GM21723 (cell line): ENCODE data around the gene DAP3.
A peak's percentile ranks its signal among the peaks of the same experiment; 100 is the strongest.
"Not testable (repeated sequence)": the region's sequence is repeated elsewhere in the genome, so short reads cannot be mapped to it uniquely, and the experiment has no call there.

Experiments used
- ATAC-seq: cut with Tn5 transposase; IDR thresholded peaks from one replicate; pipeline ENCODE4 v1.9.1; 2021; ENCODE audit warnings: mild to moderate bottlenecking, moderate library complexity; ENCODE audit not compliant: unreplicated experiment

The DAP3 gene

DNA sequence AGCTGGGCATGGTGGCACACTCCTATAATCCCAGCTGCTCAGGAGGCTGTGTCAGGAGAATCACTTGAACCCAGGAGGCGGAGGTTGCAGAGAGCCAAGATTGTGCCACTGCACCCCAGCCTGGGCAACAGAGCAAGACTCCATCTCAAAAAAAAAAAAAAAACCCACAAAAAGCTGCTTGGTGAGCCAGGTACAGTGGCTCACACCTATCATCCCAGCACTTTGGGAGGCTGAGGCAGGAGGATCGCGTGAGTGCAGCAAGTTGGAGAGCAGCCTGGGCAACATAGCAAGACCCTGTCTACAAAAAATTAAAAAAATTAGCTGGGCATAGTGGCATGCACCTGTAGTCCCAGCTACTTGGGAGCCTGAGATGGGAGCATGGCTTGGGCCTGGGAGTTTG lies 26.2 kb downstream of the DAP3 start:
- not testable (repeated sequence) for ATAC-seq

- ATAC-seq, result no peak
Measured at GRCh38 chr1:155715777-155716176, 26.9 kb downstream of the DAP3 start.

- ATAC-seq, result no peak
Measured at GRCh38 chr1:155717041-155717440, 28.1 kb downstream of the DAP3 start.

GRCh38 chr1:155718524-155719115 lies 29.7 kb downstream of the DAP3 start:
- not testable (repeated sequence) for ATAC-seq

DNA sequence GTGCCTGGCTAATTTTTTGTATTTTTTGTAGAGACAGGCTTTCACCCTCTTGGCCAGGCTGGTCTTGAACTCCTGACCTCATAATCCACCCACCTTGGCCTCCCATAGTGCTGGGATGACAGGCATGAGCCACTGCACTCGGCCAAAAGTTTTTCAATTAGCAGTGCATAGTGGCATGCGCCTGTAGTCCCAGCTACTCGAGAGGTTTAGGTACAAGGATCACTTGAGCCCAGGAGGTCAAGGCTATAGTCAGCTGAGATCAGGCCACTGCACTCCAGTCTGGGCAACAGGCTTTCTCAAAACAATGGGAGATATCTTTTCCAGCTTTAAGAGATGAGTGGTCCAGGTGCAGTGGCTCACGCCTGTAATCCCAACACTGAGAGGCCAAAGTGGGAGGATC lies 30.8 kb downstream of the DAP3 start:
- ATAC-seq, result no peak

- ATAC-seq, result no peak
Measured at GRCh38 chr1:155725142-155725541, 36.3 kb downstream of the DAP3 start.

GRCh38 chr1:155729031-155729898 lies 40.4 kb downstream of the DAP3 start:
- no peak for ATAC-seq

DNA sequence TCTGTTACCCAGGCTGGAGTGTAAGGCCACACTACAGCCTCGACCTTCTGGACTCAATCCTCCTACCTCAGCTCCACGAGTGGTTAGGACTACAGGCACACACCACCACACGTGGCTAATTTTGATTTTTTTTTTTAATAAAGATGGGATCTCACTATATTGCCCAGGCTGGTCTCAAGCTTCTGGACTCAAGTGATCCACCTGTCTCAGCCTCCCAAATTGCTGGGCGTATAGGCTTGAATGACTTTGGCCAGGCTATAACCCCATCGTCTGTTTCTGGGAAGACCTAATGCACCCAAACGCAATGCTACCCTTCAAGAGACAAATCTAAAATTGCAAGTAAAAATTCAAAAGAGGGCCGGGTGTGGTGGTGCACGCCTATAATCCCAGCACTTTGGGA lies 52.1 kb downstream of the DAP3 start:
- ATAC-seq, result no peak

- ATAC-seq, result no peak
Measured at GRCh38 chr1:155741908-155742307, 53.0 kb downstream of the DAP3 start.

- no peak for ATAC-seq
Measured at GRCh38 chr1:155744711-155745283, 55.9 kb downstream of the DAP3 start.

DNA sequence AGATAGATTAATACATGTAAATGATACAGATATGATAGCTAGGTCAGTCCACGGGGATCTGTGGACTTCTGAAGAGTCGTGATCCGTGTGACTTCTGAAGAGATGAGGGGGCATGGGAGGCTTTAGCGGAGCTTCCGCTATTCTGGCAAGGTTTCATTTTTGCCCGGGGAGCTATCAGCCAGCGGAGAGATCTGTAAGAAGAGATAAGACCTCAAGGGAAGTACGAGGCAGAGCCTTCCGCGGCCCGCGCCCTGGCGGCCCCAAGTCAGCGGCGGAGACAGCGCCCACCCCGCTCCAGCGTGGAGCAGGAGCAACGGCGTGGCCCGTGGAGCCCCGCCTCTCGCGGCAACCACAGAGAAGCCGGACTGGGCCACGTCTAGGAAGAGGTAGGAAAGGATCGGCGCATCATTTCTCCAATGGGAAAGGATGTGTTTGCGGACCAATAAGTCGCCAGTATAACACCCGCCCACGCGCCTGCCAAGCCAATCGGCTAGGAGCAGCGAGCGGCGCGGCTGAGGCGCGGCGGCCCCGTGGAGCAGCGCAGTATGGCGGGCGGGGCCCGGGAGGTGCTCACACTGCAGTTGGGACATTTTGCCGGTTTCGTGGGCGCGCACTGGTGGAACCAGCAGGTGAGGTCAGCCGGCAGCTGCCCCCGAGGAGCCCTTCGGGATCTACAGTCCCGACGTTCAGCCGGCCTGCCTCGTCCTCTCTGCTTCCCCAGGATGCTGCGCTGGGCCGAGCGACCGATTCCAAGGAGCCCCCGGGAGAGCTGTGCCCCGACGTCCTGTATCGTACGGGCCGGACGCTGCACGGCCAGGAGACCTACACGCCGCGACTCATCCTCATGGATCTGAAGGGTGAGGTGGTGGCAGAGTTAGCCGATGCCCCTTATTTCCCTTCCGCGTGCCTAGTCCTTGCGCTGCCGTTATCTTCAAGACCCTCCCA lies 56.7 kb downstream of the DAP3 start:
- peak; percentile 93 for ATAC-seq

- ATAC-seq, result not testable (repeated sequence)
Measured at GRCh38 chr1:155747586-155747985, 58.7 kb downstream of the DAP3 start.

DNA sequence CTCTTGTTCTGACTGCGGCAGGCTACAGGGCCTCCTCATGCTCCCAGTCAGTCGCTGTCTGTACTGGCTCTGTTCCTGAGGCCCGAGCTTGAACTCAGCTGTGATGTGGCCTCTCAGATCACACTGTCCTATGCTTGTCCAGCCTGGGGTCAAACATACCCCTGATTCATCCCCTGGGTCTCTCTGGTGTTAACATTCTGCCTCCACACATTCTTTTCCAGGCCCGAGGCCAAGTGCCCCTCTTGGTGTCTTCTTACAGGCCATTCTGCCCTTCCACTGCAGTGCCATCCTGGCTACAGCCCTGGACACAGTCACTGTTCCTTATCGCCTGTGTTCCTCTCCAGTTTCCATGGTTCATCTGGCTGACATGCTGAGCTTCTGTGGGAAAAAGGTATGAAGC lies 59.2 kb downstream of the DAP3 start:
- ATAC-seq, result not testable (repeated sequence)

DNA sequence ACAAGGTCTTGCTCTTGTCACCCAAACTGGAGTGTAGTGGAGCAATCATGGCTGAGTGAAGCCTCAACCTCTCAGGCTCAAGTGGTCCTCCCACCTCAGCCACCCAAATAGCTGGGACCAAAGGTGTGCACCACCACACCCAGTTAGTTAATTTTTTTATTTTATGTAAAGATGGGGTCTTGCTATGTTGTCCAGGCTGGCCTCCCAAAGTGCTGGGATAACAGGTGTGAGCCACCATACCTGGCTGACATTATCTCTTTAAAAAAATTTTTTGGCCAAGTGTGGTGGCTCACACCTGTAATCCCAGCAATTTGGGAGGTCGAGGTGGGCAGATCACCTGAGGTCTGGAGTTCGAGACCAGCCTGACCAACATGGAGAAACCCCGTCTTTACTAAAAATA lies 70.1 kb downstream of the DAP3 start:
- not testable (repeated sequence) for ATAC-seq

DNA sequence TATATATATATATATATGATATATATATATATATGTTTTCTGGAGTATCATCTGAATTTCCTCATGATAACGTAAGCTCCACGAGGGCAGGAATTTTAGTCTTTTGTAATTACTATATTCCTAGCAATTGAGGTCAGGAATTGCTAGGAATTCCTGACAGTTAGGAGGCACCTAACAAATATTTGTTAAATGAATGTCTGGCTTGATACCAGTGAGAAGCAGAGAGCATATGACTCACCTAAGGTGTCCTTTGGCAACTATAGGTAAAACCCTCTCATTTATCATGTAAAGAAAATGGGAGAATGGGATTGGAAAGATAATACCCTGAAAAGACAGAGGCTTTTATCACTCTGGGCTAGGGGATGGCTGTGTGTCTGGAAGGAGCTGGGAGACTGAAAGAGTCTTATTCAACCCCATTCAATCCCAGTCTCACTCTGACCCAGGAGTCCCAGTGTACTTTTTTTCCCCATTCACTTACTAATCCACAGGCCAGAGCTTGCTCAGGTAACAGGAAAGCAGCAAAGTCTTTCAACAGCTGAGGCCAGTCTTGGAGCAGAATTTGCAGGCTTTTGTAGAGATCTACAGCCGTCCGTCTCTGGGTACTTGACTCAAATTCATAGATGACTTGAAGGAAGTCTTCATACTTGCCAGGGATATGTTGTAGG lies 71.2 kb downstream of the DAP3 start:
- no peak for ATAC-seq

- ATAC-seq, result no peak
Measured at GRCh38 chr1:155760751-155761475, 72.0 kb downstream of the DAP3 start.

GRCh38 chr1:155761736-155762405 lies 73.0 kb downstream of the DAP3 start:
- no peak for ATAC-seq

DNA sequence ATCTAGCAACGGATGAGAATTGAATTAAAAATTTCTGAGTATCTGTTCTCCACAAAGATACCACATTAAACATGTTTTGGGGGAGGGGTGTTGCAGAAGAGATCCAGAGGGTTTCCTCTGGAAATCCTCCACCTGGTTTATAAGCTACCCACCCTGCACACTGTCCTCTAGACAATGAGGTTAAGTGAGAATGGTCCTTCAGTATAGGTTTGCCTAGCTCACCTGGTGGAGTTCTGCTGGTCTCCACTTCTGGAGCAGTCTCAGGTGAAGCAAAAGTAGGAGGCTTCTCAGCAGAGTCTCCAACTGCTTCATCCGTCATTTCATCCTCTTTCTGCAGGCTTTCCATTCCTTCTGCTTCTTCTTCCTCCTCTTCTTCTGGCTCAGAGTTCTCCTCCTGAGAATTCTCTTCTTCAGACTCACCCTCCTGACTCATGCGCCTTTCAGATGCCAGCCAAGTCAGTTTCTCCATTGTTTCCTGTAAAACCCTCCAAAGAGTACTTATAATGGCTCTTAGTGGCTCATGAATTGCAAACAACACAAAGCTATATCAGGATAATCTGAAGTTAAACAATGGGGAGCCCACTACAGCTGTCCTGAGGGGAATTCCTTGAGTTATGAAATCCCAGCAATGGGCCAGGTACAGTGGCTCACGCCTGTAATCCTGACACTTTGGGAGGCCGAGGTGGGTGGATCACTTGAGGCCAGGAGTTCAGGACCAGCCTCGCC lies 74.4 kb downstream of the DAP3 start:
- not testable (repeated sequence) for ATAC-seq

GRCh38 chr1:155763989-155764388 lies 75.1 kb downstream of the DAP3 start:
- ATAC-seq, result not testable (repeated sequence)
